Aorta (tissue), 5 donors: Measurements from ENCODE around the gene KRT75. TPM values are rescaled to one million over a fixed set of nuclear protein-coding genes. Genes with fewer than 3 reads are reported as not detected.

ENCODE experiments used
- ATAC-seq: fragments of 200-7000 bp; cut with Tn5 transposase; one replicate; pipeline ENCODE4 v1.9.1; 2022; ENCODE audit warnings: moderate library complexity; ENCODE audit not compliant: low FRiP score
- DNase-seq, 2 donors: peaks; one replicate each; pipeline ENCODE4 v3.0.0-alpha.2; 2020
- H3K27ac ChIP-seq, 2 donors: one replicate each; pipeline ENCODE4 v1.5.1; 2013; ENCODE audit warnings: low read length in 2 of 2, mild to moderate bottlenecking in 2 of 2, moderate library complexity in 2 of 2, control low read depth in 1 of 2, inconsistent platforms in 1 of 2, low read depth in 1 of 2
- H3K27me3 ChIP-seq, 2 donors: one replicate each; pipeline ENCODE4 v1.6.1; 2013; ENCODE audit warnings: control low read depth in 1 of 2, low read length in 1 of 2, mild to moderate bottlenecking in 1 of 2, moderate library complexity in 1 of 2; ENCODE audit not compliant: insufficient read depth in 2 of 2, control insufficient read depth in 1 of 2
- H3K36me3 ChIP-seq, 2 donors: one replicate each; pipeline ENCODE4 v1.6.1; 2013; ENCODE audit warnings: control low read depth in 1 of 2, low read length in 1 of 2, mild to moderate bottlenecking in 1 of 2; ENCODE audit not compliant: insufficient read depth in 2 of 2, control insufficient read depth in 1 of 2
- H3K4me1 ChIP-seq, 2 donors: one replicate each; pipeline ENCODE4 v1.6.1; 2013; ENCODE audit warnings: low read length in 2 of 2, control low read depth in 1 of 2, mild to moderate bottlenecking in 1 of 2, moderate library complexity in 1 of 2; ENCODE audit not compliant: insufficient read depth in 2 of 2, control insufficient read depth in 1 of 2
- H3K4me3 ChIP-seq, 2 donors: one replicate each; pipeline ENCODE4 v1.5.1; 2013; ENCODE audit warnings: low read length in 2 of 2, control low read depth in 1 of 2, mild to moderate bottlenecking in 1 of 2
- H3K9me3 ChIP-seq: one replicate; pipeline ENCODE4 v1.6.1; 2013; ENCODE audit warnings: mild to moderate bottlenecking, low read length; ENCODE audit not compliant: control insufficient read depth
- WGBS, 2 donors: extraction: QIAGEN DNeasy Blood & Tissue Kit; methylation state at CpG; one replicate each; pipeline ENCODE4 v1.1.7; 2013; 5-methylcytosine and 5-hydroxymethylcytosine counted together
- intact Hi-C, 2 donors: fragments of 100-400 bp; cut with DNase I; formaldehyde crosslinking; loops; one replicate each; pipeline versions ENCODE4 v1.14.2 to v1.15.0; 2022
- polyA plus RNA-seq, 2 donors: library from polyadenylated mRNA; stranded (reverse); fragments of 200-250 nt; gene quantifications; one replicate each; pipeline ENCODE4 v1.2.3, GENCODE V29; 2013
- total RNA-seq, 2 donors: library from RNA; stranded (reverse); fragmentation: NEBNext Ultra II Directional; extraction: Animal tissue kit (Norgen Biotek cat#: 25700); gene quantifications; one replicate each; pipeline ENCODE4 v1.2.1, GENCODE V29; 2021
- donor health status: healthy with polysubstance abuse.
- donor health status: Bipolar disorder and iron deficiency.
- donor health status: DM: no; HTN: no; CAD: no.
- donor health status: DM: no; HTN: no; CAD: no.
- donor health status: DM: yes; HTN: yes; CAD: no.

The KRT75 gene
- total and polyA plus RNA-seq, 4 donors, result not detected

GRCh38 chr12:52436828-52437474, 2.8 kb upstream of the KRT75 start:
- 76 to 80% methylated on average over 9 of the region's 9 CpGs for WGBS, 2 donors
- no peak for DNase-seq
- Histone ChIP-seq H3K36me3 (no peaks in the 10 kb centered on the region), H3K27me3 (no peaks in the 10 kb centered on the region), H3K9me3 (no peaks in the 10 kb centered on the region), H3K27ac (no peak overlapping the region), H3K4me1 (no peaks in the 10 kb centered on the region), H3K4me3 (no peak overlapping the region)
- ATAC-seq, result no peak
- intact Hi-C loops, result no loop called here

- Histone ChIP-seq H3K4me3 (no peak overlapping the region), H3K27ac (no peak overlapping the region), H3K9me3 (no peaks in the 10 kb centered on the region), H3K4me1 (no peaks in the 10 kb centered on the region), H3K36me3 (no peaks in the 10 kb centered on the region), H3K27me3 (peaks cover 0 to 2% of the 10 kb centered on the region in 2 donors)
- DNase-seq (no peak), ATAC-seq (no peak)
- 64 to 65% methylated on average over 9 of the region's 9 CpGs for WGBS, 2 donors
- intact Hi-C loops, result no loop called here
Observed at GRCh38 chr12:52436000-52436827, 2.0 kb upstream of the KRT75 start.

- DNase-seq (no peak), ATAC-seq (no peak)
- no peaks in the 10 kb centered on the region for H3K36me3 ChIP-seq
- no peaks in the 10 kb centered on the region for H3K4me1 ChIP-seq
- H3K27ac ChIP-seq, result no peak overlapping the region
- H3K9me3 ChIP-seq, result no peaks in the 10 kb centered on the region
- intact Hi-C loops, result no loop called here
- 90 to 91% methylated on average over 6 of the region's 6 CpGs for WGBS, 2 donors
- H3K27me3 ChIP-seq, result peaks cover 0 to 2% of the 10 kb centered on the region in 2 donors
- H3K4me3 ChIP-seq, result no peak overlapping the region
Observed at GRCh38 chr12:52435659-52435999, 1.5 kb upstream of the KRT75 start.

- H3K4me1 ChIP-seq, result no peaks in the 10 kb centered on the region
- WGBS, 2 donors, result 93% methylated on average over 6 of the region's 6 CpGs
- H3K36me3 ChIP-seq, result no peaks in the 10 kb centered on the region
- ATAC-seq, result no peak
- DNase-seq, result no peak
- no peaks in the 10 kb centered on the region for H3K9me3 ChIP-seq
- H3K27ac ChIP-seq, result no peak overlapping the region
- intact Hi-C loops, result no loop called here
- peaks cover 0 to 2% of the 10 kb centered on the region in 2 donors for H3K27me3 ChIP-seq
- no peak overlapping the region for H3K4me3 ChIP-seq
Observed at GRCh38 chr12:52434760-52435530, 774 bp upstream of the KRT75 start.

GRCh38 chr12:52433501-52434080, 580 bp downstream of the KRT75 start:
- peaks cover 0 to 2% of the 10 kb centered on the region in 2 donors for H3K27me3 ChIP-seq
- no peak overlapping the region for H3K27ac ChIP-seq
- H3K36me3 ChIP-seq, result no peaks in the 10 kb centered on the region
- intact Hi-C loops, result no loop called here
- H3K4me3 ChIP-seq, result no peak overlapping the region
- 93 to 96% methylated on average over 12 of the region's 12 CpGs for WGBS, 2 donors
- H3K4me1 ChIP-seq, result no peaks in the 10 kb centered on the region
- no peak for ATAC-seq
- no peaks in the 10 kb centered on the region for H3K9me3 ChIP-seq
- no peak for DNase-seq

- Histone ChIP-seq H3K4me3 (no peak overlapping the region), H3K27me3 (peaks cover 0 to 2% of the 10 kb centered on the region in 2 donors), H3K36me3 (no peaks in the 10 kb centered on the region), H3K27ac (no peak overlapping the region), H3K9me3 (no peaks in the 10 kb centered on the region), H3K4me1 (no peaks in the 10 kb centered on the region)
- intact Hi-C loops, result no loop called here
- DNase-seq (no peak), ATAC-seq (no peak)
- WGBS, 2 donors, result 83 to 89% methylated on average over 6 of the region's 6 CpGs
Observed at GRCh38 chr12:52432559-52433207, 1.5 kb downstream of the KRT75 start.

GRCh38 chr12:52428121-52428520, 6.0 kb downstream of the KRT75 start:
- intact Hi-C loops, result no loop called here
- H3K4me1 ChIP-seq, result no peaks in the 10 kb centered on the region
- whole genome bisulfite sequencing, 2 donors, result 85 to 90% methylated on average over 10 of the region's 10 CpGs
- H3K4me3 ChIP-seq, result no peak overlapping the region
- H3K27me3 ChIP-seq, result peaks cover 0 to 2% of the 10 kb centered on the region in 2 donors
- DNase-seq, result no peak
- no peak overlapping the region for H3K27ac ChIP-seq
- ATAC-seq, result no peak
- H3K9me3 ChIP-seq, result no peaks in the 10 kb centered on the region
- no peaks in the 10 kb centered on the region for H3K36me3 ChIP-seq

GRCh38 chr12:52427083-52427482, 7.1 kb downstream of the KRT75 start:
- Histone ChIP-seq H3K36me3 (no peaks in the 10 kb centered on the region), H3K4me1 (no peaks in the 10 kb centered on the region), H3K27ac (no peak overlapping the region), H3K4me3 (no peak overlapping the region), H3K9me3 (no peaks in the 10 kb centered on the region), H3K27me3 (peaks cover 0 to 2% of the 10 kb centered on the region in 2 donors)
- DNase-seq, result no peak
- ATAC-seq, result no peak
- WGBS, 2 donors, result 87 to 93% methylated on average over 1 of the region's 1 CpG
- intact Hi-C loops, result no loop called here
